B cell (primary cell): ENCODE results near the gene MPC1.

Source experiments
- EZH2 ChIP-seq: IDR thresholded peaks from 2 replicates; pipeline ENCODE4 v1.6.1; 2012; ENCODE audit warnings: borderline replicate concordance, low read depth, mild to moderate bottlenecking, moderate library complexity, low read length; ENCODE audit not compliant: insufficient read depth, poor library complexity, severe bottlenecking
- TF ChIP-seq, protein P1 (sequence below): fragments of 200-600 bp; IDR thresholded peaks from one replicate; pipeline ENCODE4 v1.8.0; 2022; ENCODE audit warnings: antibody characterized with exemption, mild to moderate bottlenecking

DNA sequence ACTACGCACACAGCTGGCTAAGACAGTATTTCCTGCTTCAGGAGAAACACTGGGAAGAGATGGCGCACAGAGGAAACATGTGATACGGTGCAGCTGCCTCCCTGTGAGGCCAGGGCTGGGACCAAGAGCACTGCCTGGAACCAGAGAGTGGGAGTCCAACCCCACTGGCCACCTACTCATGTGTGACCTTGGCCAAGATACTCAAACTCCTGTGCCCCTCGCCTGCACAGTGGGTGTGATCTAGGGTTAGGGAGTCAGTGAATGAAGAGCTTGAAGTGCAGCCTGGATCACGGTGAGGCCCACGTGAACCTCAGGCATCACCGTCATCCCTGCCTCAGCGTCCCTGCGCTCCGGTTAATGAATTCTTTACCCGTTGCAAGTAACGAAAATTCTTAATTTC is 41.7 kb upstream of the MPC1 start:
- TF ChIP-seq EZH2 = no peak
- TF ChIP-seq, protein P1, sequence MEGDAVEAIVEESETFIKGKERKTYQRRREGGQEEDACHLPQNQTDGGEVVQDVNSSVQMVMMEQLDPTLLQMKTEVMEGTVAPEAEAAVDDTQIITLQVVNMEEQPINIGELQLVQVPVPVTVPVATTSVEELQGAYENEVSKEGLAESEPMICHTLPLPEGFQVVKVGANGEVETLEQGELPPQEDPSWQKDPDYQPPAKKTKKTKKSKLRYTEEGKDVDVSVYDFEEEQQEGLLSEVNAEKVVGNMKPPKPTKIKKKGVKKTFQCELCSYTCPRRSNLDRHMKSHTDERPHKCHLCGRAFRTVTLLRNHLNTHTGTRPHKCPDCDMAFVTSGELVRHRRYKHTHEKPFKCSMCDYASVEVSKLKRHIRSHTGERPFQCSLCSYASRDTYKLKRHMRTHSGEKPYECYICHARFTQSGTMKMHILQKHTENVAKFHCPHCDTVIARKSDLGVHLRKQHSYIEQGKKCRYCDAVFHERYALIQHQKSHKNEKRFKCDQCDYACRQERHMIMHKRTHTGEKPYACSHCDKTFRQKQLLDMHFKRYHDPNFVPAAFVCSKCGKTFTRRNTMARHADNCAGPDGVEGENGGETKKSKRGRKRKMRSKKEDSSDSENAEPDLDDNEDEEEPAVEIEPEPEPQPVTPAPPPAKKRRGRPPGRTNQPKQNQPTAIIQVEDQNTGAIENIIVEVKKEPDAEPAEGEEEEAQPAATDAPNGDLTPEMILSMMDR = no peak
